Measurements from ENCODE around the gene NOS3. TPM values are rescaled to one million over a fixed set of nuclear protein-coding genes. Genes with fewer than 3 reads are reported as not detected.
A peak's percentile ranks its signal among the peaks of the same experiment; 100 is the strongest.

The NOS3 gene
- total and polyA plus RNA-seq, 8 donors, result 7.5 to 21.8 (median 10.4) TPM

DNA sequence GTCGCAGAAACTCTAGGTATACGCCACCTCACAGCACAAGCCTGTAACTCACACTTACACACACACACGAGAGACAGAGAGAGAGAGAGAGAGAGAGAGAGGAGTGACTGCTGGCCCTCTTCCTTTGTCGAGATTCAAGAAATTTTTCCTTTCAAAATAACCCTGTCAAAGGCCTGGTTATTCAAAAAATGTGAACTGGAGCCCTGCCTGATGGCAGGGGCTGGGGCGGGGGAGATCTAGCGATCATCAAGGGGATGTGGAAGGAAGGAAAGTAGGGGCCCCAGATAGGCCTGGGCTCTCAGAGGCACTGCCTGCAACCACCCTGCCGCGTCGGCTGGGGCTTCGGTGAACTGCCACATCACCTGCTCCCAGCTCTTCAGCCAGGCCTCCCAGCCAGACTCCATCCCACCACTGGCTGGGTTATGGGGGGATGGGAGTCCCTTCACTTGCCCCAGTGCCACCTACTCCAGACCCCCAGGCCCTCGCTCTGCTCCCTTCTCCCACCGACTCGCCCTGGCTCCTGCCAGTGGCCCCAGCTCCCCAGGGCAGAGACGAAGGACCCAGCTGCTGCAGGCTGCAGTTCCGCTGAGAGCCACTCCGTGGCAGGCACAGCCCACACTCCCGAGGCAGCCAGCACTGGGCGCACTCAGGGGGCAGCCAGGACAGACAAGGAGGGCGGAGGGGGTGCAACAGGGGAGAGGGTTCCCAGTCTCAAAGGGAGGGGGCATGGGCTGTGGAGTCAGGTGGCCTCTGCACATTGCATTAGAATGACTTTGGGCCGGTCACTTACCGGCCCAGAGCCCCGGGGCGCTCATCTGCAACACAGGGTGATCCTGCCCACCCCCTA lies 28.0 kb upstream of the NOS3 start:
- DNase-seq, result peak in 2 of 4 donors; percentile 69 to 81
- Histone ChIP-seq H3K27ac (no peak overlapping the region), H3K9me3 (no peaks in the 10 kb centered on the region), H3K27me3 (peaks cover 0 to 85% of the 10 kb centered on the region in 2 donors), H3K36me3 (no peaks in the 10 kb centered on the region), H3K4me1 (peaks cover 0 to 5% of the 10 kb centered on the region in 2 donors), H3K4me3 (no peak overlapping the region)
- TF ChIP-seq CTCF (IDR thresholded peaks at IDR 0.05), result peak; percentile 79 to 87
- intact Hi-C loops (cut with DNase I), result no loop called here
- peak; percentile 92 for ATAC-seq

DNA sequence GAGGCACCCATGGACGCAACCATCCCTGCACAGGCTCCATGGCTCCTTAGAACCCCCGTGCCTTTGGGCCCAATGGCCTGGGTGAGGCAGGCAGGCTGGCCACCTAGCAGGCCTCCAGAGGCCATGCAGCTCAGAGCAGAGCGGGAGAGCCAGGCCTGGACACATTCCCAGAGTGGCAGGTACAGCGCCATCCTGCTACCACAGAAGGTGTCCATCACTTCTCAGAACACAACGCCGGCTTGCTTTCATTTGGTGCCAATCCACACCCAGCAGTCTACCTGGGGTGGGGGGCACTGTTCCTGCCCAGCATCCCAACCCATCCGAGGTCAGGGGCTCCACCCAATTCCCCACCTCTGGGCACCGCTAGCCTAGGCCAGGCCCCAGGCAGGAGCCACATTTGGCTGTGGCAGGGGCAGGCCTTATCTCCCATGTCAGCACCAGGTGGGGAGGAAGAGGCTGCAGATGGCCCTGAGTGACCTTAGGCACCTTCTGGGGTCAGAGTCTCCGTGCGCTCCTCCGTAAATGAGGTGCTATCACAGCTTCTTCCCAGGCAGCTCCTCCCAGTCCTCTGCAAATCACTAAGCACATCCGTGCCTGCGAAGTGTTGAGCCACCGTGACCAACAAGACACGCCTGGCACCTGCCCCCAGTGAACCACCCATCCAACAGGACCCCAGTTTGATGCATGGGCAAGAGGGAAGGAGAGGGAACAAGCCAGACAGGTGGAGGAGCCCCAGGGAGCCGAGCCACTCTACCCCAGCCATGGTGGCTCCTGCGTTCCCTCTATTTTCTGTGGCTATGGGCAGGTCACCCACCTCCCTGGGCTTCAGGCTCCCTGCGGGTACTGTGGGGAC lies 26.9 kb upstream of the NOS3 start:
- Histone ChIP-seq H3K36me3 (no peaks in the 10 kb centered on the region), H3K27ac (no peak overlapping the region), H3K9me3 (no peaks in the 10 kb centered on the region), H3K4me1 (peaks cover 0 to 7% of the 10 kb centered on the region in 2 donors), H3K4me3 (no peak overlapping the region), H3K27me3 (peaks cover 0 to 78% of the 10 kb centered on the region in 2 donors)
- intact Hi-C loops (cut with DNase I), result no loop called here
- TF ChIP-seq CTCF (IDR thresholded peaks at IDR 0.05), result no peak
- ATAC-seq (no peak), DNase-seq (peak in 1 of 4 donors; percentile 41)

DNA sequence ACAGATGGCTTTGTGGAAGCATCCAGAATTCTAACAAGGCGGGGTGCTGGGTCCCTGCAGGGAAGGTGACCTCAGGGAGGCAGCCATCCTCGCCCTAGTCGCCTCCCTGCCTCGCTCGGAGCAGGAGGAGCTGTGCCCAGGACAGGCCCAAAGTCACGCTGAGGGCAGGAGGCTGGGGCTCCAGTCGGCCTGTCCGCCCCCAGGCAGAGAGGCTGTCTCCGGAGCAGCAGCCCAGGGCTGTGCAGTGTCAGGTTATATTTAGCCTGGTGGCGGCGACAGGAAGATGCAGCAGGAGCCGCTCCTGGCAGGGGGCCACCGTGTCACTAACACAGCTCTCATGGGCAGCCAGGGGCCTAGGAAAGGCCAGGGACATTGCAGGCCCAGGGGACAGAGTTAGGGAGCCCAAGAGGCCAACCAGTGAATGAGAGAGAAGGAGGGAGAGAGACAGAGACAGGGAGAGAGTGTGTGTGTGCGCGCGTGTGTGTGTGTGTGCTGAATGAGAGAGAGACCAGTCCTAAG lies 26.2 kb upstream of the NOS3 start:
- no peak for TF ChIP-seq CTCF (IDR thresholded peaks at IDR 0.05)
- peaks cover 0 to 78% of the 10 kb centered on the region in 2 donors for H3K27me3 ChIP-seq
- no peak overlapping the region for H3K27ac ChIP-seq
- H3K4me1 ChIP-seq, result peaks cover 0 to 10% of the 10 kb centered on the region in 2 donors
- no peak for ATAC-seq
- no peaks in the 10 kb centered on the region for H3K9me3 ChIP-seq
- intact Hi-C loops (cut with DNase I), result no loop called here
- no peaks in the 10 kb centered on the region for H3K36me3 ChIP-seq
- H3K4me3 ChIP-seq, result no peak overlapping the region
- peak in 2 of 4 donors; percentile 60 to 68 for DNase-seq

- H3K36me3 ChIP-seq, result no peaks in the 10 kb centered on the region
- H3K27ac ChIP-seq, result no peak overlapping the region
- peaks cover 0 to 78% of the 10 kb centered on the region in 2 donors for H3K27me3 ChIP-seq
- H3K4me1 ChIP-seq, result peaks cover 0 to 10% of the 10 kb centered on the region in 2 donors
- H3K4me3 ChIP-seq, result no peak overlapping the region
- intact Hi-C loops (cut with DNase I), result no loop called here
- no peak for TF ChIP-seq CTCF (IDR thresholded peaks at IDR 0.05)
- peak in 1 of 4 donors; percentile 54 for DNase-seq
- ATAC-seq, result no peak
- H3K9me3 ChIP-seq, result no peaks in the 10 kb centered on the region
Measured at GRCh38 chr7:150965273-150965830, 25.5 kb upstream of the NOS3 start.

Data from left lung (tissue), 10 donors.